Mucosa of gallbladder (tissue), 1 donor: ENCODE measurements around the gene PWP2. TPM values are rescaled to one million over a fixed set of nuclear protein-coding genes. Genes with fewer than 3 reads are reported as not detected.
"Not testable (repeated sequence)": the region's sequence is repeated elsewhere in the genome, so short reads cannot be mapped to it uniquely, and the experiment has no call there.

Source experiments
- DNase-seq: peaks from one replicate; pipeline ENCODE4 v3.0.0-alpha.2; 2020; ENCODE audit warnings: low spot score
- total RNA-seq: library from RNA; stranded (reverse); gene quantifications from one replicate; pipeline ENCODE4 v1.2.1, GENCODE V29; 2021
- donor health status: DM: no; HTN: no; CAD: no.

PWP2 gene
- total RNA-seq, 1 donor from 2014 or later: 6.2 TPM

- DNase-seq: not testable (repeated sequence)
Observed at GRCh38 chr21:44138039-44138438, 30.8 kb downstream of the PWP2 start.

DNA sequence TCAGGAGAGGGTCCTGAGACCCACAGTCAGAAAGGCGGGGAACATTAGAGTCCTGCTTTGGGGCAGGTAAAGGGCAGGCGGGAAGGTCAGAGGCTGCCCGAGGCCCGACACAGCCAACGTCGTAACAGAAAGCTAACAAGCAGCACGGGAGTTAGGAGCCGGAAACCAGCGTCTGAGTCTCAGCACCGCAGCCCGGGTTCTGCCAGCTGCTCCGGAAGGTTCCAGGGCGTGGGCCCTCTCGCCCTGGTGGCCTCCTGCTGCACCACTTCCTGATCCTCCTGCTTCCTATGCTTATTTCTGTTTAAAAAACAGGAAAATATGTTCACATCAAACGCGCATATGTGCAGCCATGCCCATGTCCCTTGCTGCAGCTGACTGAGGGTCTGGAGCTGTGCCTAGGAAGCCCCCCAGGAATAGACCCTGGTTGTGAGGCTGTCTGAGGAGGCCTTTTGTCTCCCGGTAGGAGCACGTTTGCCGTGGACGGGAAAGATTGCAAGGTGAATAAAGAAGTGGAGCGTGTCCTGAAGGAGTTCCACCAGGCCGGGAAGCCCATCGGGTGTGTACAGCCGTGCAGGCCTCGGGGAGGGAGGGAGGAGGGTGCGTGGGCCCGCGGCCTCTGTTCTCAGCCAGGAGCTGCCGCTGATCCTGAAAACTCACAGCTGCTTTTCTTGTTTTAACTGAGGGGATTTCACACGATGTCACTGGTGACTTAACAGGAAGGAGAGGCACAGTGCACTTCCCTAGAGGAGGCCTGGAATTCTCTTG is 32.8 kb downstream of the PWP2 start:
- not testable (repeated sequence) for DNase-seq

- DNase-seq: not testable (repeated sequence)
Observed at GRCh38 chr21:44140552-44140932, 33.3 kb downstream of the PWP2 start.

- DNase-seq: not testable (repeated sequence)
Observed at GRCh38 chr21:44142470-44142869, 35.3 kb downstream of the PWP2 start.

DNA sequence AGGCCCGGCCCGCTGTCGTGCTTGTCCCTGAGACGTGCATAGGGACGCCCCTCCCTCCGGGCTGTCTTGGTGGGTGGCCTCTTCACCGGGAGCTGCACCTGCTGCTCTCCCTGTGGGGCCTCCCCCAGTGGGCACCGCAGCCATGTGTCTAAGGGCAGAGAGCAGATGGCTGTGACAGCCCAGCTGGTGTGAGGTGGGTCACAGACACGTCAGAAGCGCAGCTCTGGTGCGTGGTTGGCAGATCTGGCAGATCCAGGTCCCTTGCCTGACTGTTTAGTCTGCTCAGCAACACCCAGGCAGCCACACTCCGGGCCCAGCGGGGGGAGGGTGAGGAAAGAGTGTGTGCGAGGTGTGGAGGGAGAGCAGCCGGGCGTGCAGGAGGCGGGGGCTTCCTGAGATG is 36.2 kb downstream of the PWP2 start:
- DNase-seq: not testable (repeated sequence)

DNA sequence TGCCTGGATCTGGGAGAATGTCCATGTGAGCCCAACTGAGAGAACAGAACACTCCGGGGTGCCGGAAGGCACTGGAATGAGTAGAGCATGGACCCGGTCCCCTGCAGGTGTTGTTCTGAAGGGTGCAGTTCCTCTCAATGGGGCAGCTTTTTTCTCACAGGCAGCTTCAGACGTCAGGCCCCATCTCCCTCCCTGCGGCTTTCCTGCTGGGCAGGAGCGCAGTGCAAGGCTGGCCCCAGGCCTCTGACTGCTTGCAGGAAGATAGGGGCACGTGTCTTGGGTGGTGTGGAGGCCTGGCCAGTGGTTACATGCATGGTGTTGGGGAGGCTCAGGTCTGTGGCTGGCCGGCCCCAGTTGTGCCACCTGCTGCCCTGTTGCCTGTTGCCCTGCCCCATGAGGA is 36.8 kb downstream of the PWP2 start:
- DNase-seq: not testable (repeated sequence)

GRCh38 chr21:44144784-44145602 is 37.8 kb downstream of the PWP2 start:
- not testable (repeated sequence) for DNase-seq

- not testable (repeated sequence) for DNase-seq
Observed at GRCh38 chr21:44145616-44146015, 38.4 kb downstream of the PWP2 start.

- DNase-seq: not testable (repeated sequence)
Observed at GRCh38 chr21:44147108-44147507, 39.9 kb downstream of the PWP2 start.

DNA sequence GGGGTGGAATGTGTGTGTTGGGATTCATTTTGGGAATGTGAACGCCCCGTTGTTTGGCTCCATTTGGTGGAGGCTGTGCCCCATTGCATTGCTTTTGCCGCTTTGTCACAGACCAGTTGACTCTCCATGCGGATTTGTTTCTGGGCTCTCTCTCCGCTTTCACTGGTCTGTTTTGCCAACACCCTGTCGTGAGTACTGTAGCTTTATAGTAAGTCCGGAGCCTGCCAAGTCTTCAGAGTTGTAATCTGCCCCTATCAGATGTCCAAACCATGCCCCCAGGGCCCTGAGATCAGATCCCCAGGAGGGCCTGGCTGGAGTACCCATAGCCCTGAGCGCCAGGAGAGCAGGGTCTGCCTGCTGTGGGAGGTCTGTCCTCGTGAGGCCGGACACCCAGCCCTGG is 43.1 kb downstream of the PWP2 start:
- not testable (repeated sequence) for DNase-seq

DNA sequence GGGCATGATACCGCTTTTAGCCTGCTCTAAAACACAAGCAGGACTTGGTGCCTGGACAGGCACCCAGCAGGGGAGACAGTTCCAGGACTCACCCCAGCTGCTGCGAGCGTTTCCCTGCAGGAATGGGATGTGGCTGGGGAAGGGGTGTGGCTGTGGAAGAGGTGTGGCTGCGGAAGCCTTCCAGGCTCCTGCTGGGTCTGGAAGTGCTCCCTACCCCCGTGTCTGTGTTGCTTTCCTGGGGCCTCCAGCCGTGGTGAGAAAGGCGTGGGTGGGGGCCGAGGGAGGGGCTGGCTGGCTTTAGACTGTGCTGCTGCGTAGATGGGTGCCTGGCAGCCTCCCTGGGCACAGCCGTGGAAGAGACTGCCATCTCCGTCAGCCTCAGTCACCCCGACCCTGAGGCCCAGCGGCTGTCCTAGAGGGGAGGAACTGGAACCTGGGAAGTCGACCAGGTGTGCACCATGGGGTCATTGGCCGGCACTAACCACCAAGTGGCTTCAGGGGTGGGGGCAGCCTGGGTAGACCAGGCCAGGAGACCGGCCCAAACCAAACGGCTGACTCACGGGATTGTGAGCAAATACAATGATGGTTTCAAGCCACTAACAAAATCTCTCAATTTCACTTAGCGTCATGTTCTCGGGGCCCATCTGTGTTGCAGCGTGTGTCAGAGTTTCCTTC is 46.2 kb downstream of the PWP2 start:
- not testable (repeated sequence) for DNase-seq

GRCh38 chr21:44153889-44154228 is 46.7 kb downstream of the PWP2 start:
- peak; percentile 9 for DNase-seq

DNA sequence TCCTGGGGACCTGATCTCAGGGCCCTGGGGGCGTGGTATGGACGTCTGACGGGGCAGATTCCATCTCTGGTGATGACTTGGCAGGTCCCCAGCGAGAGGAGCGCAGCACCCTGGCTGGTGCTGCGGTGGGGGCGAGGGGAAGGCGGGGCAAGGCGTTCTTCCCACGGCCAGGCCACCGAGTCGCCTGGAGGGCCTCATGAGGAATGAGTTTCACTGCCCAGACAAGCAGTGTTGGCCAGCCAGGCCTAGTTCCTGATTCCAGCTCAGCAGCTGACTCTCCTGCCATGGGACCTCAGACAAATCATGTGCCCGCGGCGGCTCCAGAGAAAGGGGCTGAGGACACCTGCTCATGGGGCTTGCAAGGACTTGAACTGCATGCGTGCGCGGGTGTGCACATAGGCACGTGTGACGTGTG is 47.6 kb downstream of the PWP2 start:
- DNase-seq: not testable (repeated sequence)

DNA sequence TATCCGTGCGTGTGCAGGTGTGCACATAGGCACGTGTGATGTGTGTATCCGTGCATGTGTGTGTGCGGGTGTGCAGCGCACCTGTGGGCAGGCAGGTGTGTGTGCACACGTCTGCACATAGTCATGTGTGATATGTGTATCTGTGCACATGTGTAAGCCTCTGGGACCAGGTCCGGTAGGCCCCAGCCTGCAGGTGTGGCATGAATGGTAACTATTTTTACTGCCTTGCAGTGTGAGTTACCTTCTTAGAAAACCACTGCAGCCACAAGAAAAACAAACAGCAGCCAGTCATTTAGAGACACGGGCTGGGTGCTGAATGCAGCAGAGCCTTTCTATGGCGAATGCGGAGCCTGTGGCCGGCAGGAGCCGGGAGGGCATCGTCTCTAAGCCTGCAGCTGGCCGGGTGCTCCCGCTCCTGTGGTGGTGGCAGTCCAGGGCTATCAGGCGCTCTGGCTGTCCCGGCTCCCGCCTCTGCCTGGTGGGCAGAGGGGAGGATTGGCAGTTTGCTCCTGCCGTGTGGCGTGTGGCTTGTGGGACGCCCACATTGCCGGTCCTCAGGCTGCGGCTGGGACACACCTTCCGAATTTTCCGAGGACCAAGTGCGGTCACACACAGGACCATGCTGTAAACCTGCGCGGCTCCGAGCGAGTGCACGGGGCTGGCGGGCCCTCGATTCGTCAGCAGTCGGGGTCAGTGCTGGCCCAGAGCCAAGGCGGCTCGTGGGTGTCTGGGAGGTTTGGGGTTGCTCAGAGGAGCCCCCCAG is 48.2 kb downstream of the PWP2 start:
- DNase-seq: not testable (repeated sequence)

- not testable (repeated sequence) for DNase-seq
Observed at GRCh38 chr21:44155994-44156380, 48.8 kb downstream of the PWP2 start.

GRCh38 chr21:44157439-44158081 is 50.4 kb downstream of the PWP2 start:
- not testable (repeated sequence) for DNase-seq

- DNase-seq: not testable (repeated sequence)
Observed at GRCh38 chr21:44158082-44158468, 50.9 kb downstream of the PWP2 start.

GRCh38 chr21:44159349-44160297 is 52.4 kb downstream of the PWP2 start:
- not testable (repeated sequence) for DNase-seq

GRCh38 chr21:44160298-44160672 is 53.1 kb downstream of the PWP2 start:
- DNase-seq: not testable (repeated sequence)

GRCh38 chr21:44160821-44161220 is 53.6 kb downstream of the PWP2 start:
- DNase-seq: not testable (repeated sequence)
